Neural cell (in vitro differentiated cells): Measurements from ENCODE around the gene DDX4. TPM values are rescaled to one million over a fixed set of nuclear protein-coding genes. Genes with fewer than 3 reads are reported as not detected.

Source experiments
- H2AFZ ChIP-seq: fragments of 200-600, 300-800 bp; sonication (generic), shearing (Covaris generic); 2 replicates; pipeline ENCODE4 v1.6.0; 2014; ENCODE audit warnings: low read depth, mild to moderate bottlenecking, antibody characterized with exemption, low read length, moderate library complexity
- H3F3A ChIP-seq: fragments of 200-600 bp; shearing (Covaris generic); 2 replicates; pipeline ENCODE4 v1.6.1; 2016; ENCODE audit warnings: mild to moderate bottlenecking, moderate library complexity, mixed read lengths, antibody characterized with exemption, low read length; ENCODE audit not compliant: insufficient read depth, poor library complexity, severe bottlenecking
- H3K27ac ChIP-seq: fragments of 200-600, 300-800 bp; sonication (generic), shearing (Covaris generic); 2 replicates; pipeline ENCODE4 v1.5.1; 2014; ENCODE audit warnings: mild to moderate bottlenecking, low read length, moderate library complexity
- H3K27me3 ChIP-seq: fragments of 300-800, 200-600 bp; sonication (generic), shearing (Covaris generic); 2 replicates; pipeline ENCODE4 v1.6.0; 2014; ENCODE audit warnings: mild to moderate bottlenecking, low read depth, low read length, moderate library complexity; ENCODE audit not compliant: insufficient read depth
- H3K36me3 ChIP-seq: fragments of 300-800, 200-600 bp; sonication (generic), shearing (Covaris generic); 2 replicates; pipeline ENCODE4 v1.5.1; 2014; ENCODE audit warnings: mild to moderate bottlenecking, antibody characterized with exemption, low read length, moderate library complexity; ENCODE audit not compliant: insufficient read depth
- H3K4me2 ChIP-seq: fragments of 300-800, 200-600 bp; sonication (generic), shearing (Covaris generic); 2 replicates; pipeline ENCODE4 v1.6.0; 2014; ENCODE audit warnings: mild to moderate bottlenecking, low read length
- H3K4me3 ChIP-seq: fragments of 300-800, 200-600 bp; sonication (generic), shearing (Covaris generic); 2 replicates; pipeline ENCODE4 v1.5.1; 2014; ENCODE audit warnings: mild to moderate bottlenecking, low read length, moderate library complexity
- H3K79me2 ChIP-seq: fragments of 200-600 bp; shearing (Covaris generic); replicated peaks from 2 replicates; pipeline ENCODE4 v1.6.0; 2014; ENCODE audit warnings: mild to moderate bottlenecking, low read length, moderate library complexity; ENCODE audit not compliant: insufficient read depth
- H3K9ac ChIP-seq: fragments of 300-800, 200-600 bp; sonication (generic), shearing (Covaris generic); 2 replicates; pipeline ENCODE4 v1.6.1; 2016; ENCODE audit warnings: mild to moderate bottlenecking, low read length, mixed read lengths
- H3K9me2 ChIP-seq: fragments of 200-600 bp; shearing (Covaris generic); 2 replicates; pipeline ENCODE4 v1.6.1; 2016; ENCODE audit warnings: mild to moderate bottlenecking, low read length, mixed read lengths; ENCODE audit not compliant: insufficient read depth
- H3K9me3 ChIP-seq: fragments of 200-600, 300-800 bp; sonication (generic), shearing (Covaris generic); 2 replicates; pipeline ENCODE4 v1.6.1; 2016; ENCODE audit warnings: mild to moderate bottlenecking, mixed run types, low read length, moderate library complexity, mixed read lengths
- H4K20me1 ChIP-seq: fragments of 200-600 bp; shearing (Covaris generic); 2 replicates; pipeline ENCODE4 v1.6.1; 2016; ENCODE audit warnings: mild to moderate bottlenecking, mixed run types; ENCODE audit not compliant: insufficient read depth
- EP300 ChIP-seq: fragments of 450-650 bp; conservative IDR thresholded peaks from 2 replicates; pipeline ENCODE4 v1.6.1; 2014; ENCODE audit warnings: antibody characterized with exemption, mild to moderate bottlenecking, moderate library complexity; ENCODE audit not compliant: poor library complexity, severe bottlenecking
- EZH2 ChIP-seq: fragments of 200-600, 300-800 bp; shearing (Covaris generic), sonication (generic); IDR thresholded peaks from 2 replicates; pipeline ENCODE4 v1.6.1; 2014; ENCODE audit warnings: antibody characterized with exemption, low read length, borderline replicate concordance, mild to moderate bottlenecking; ENCODE audit not compliant: insufficient read depth, poor library complexity, severe bottlenecking
- MXI1 ChIP-seq: fragments of 450-650 bp; conservative IDR thresholded peaks from 2 replicates; pipeline ENCODE4 v1.6.1; 2014; ENCODE audit warnings: antibody characterized with exemption, mild to moderate bottlenecking; ENCODE audit not compliant: poor library complexity, severe bottlenecking
- POLR2AphosphoS5 ChIP-seq: IDR thresholded peaks from 2 replicates; pipeline ENCODE4 v1.6.1; 2012
- RAD21 ChIP-seq: fragments of 450-650 bp; conservative IDR thresholded peaks from 2 replicates; pipeline ENCODE4 v1.6.1; 2014; ENCODE audit warnings: antibody characterized with exemption, mild to moderate bottlenecking, moderate library complexity
- SMC3 ChIP-seq: fragments of 450-650 bp; conservative IDR thresholded peaks from 2 replicates; pipeline ENCODE4 v1.6.1; 2014; ENCODE audit warnings: antibody characterized with exemption, mild to moderate bottlenecking, moderate library complexity; ENCODE audit not compliant: poor library complexity
- TAF1 ChIP-seq: IDR thresholded peaks from 2 replicates; pipeline ENCODE4 v1.6.1; 2012; ENCODE audit warnings: low read depth
- polyA plus RNA-seq: library from polyadenylated mRNA; depleted of rRNA; stranded (reverse); fragments of >200 nt; gene quantifications from 2 replicates; pipeline ENCODE4 v1.2.3, GENCODE V29; 2014
- TF ChIP-seq, protein P1 (sequence below): IDR thresholded peaks from 2 replicates; pipeline ENCODE4 v1.6.1; 2012; ENCODE audit warnings: borderline replicate concordance
- TF ChIP-seq, protein P2 (sequence below): fragments of 450-650 bp; IDR thresholded peaks from 2 replicates; pipeline ENCODE4 v1.5.1; 2014; ENCODE audit warnings: antibody characterized with exemption, mild to moderate bottlenecking, moderate library complexity; ENCODE audit not compliant: poor library complexity, severe bottlenecking

The DDX4 gene
- polyA plus RNA-seq, 1 donor from 2014 or later, result 0.43 TPM

DNA sequence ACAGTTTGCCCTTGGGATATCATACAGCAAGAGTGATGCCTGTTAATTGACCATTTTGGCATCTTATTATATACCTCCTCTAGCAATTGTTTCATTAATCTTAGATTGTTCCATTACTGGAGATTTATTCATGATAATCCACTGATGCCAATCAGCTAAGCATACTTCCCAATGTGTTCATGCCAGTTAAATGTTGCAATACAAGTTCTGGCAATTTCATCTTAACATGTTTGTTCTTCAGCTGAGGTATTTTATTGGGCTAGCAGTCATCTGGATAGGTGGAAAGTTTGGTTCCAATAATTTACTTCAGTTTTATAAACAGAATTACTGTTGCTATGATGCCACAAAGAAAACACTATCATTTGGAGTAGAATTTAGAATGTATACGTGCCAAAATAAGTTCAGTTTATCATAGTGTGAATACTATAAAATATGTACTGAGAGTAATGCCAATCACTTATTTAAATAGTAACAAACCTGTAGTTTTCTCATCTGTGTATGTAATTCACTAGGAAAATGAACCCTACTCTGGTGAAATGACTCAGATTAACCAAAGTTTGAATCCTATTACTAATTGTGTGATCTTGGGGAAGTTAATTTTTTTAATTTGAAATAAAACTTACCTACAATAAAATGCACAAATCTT lies 85.4 kb downstream of the DDX4 start:
- no peak overlapping the region for H3K4me2 ChIP-seq
- H3K9me2 ChIP-seq, result no peaks in the 10 kb centered on the region
- TF ChIP-seq MXI1, result no peak
- no peaks in the 10 kb centered on the region for H3K9me3 ChIP-seq
- no peak overlapping the region for H2AFZ ChIP-seq
- H3F3A ChIP-seq, result no peaks in the 10 kb centered on the region
- H3K27me3 ChIP-seq, result peaks cover 8% of the 10 kb centered on the region
- H3K9ac ChIP-seq, result no peak overlapping the region
- no peaks in the 10 kb centered on the region for H4K20me1 ChIP-seq
- no peaks in the 10 kb centered on the region for H3K79me2 ChIP-seq
- no peaks in the 10 kb centered on the region for H3K36me3 ChIP-seq
- no peak overlapping the region for H3K4me3 ChIP-seq
- no peak overlapping the region for H3K27ac ChIP-seq

DNA sequence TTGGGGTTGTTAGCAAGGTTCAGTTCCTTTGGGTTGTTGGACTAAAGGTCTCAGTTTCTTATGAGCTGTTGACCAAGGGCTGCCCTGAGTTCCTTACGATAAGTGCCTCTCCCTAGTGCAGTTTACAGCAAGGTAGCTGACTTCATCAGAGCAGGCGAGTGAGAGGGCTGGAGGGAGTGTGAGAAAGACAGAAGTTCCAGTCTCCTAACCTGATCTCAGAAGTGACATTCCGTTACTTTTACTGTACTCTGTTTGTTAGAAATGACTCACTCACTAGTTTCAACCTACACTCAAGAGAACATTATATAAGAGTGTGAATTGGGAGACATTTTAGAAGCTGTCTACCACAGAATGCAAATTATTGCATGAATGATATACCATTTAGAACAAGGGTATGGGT lies 92.1 kb downstream of the DDX4 start:
- Histone ChIP-seq H4K20me1 (no peaks in the 10 kb centered on the region), H3K27me3 (no peaks in the 10 kb centered on the region), H3K9me3 (no peaks in the 10 kb centered on the region), H3K4me3 (no peak overlapping the region), H3K79me2 (no peaks in the 10 kb centered on the region), H3K9ac (no peak overlapping the region), H3F3A (no peaks in the 10 kb centered on the region), H2AFZ (no peak overlapping the region), H3K9me2 (no peaks in the 10 kb centered on the region), H3K27ac (no peak overlapping the region), H3K36me3 (no peaks in the 10 kb centered on the region), H3K4me2 (no peak overlapping the region)
- TF ChIP-seq TAF1, result no peak
- TF ChIP-seq SMC3, result no peak
- TF ChIP-seq EZH2, result no peak
- TF ChIP-seq RAD21, result no peak

DNA sequence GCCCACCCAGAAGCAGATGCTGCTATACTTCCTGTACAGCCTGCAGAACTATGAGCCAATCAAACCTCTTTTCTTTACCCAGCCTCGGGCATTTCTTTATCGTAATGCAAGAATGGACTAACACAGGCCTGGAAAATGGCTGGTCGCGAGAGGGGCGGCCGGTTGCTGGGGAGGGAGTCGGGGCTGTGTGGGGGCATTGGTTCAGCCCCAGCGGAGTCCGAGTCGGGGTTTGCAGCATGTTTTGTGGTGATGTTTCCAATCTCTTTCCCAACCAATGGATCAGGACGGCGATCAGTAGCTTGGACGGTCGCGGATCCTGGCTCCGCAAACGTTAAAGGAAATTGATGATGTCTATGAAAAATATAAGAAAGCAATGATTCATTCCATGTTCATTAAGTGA lies 94.6 kb downstream of the DDX4 start:
- TF ChIP-seq EP300, result no peak
- TF ChIP-seq MXI1, result no peak
- TF ChIP-seq POLR2AphosphoS5, result no peak
- no peak overlapping the region for H3K9ac ChIP-seq
- no peak overlapping the region for H3K4me3 ChIP-seq
- no peak overlapping the region for H3K27ac ChIP-seq
- no peaks in the 10 kb centered on the region for H3K36me3 ChIP-seq
- H3K79me2 ChIP-seq, result no peaks in the 10 kb centered on the region
- no peaks in the 10 kb centered on the region for H3K27me3 ChIP-seq
- no peaks in the 10 kb centered on the region for H4K20me1 ChIP-seq
- H3K9me2 ChIP-seq, result no peaks in the 10 kb centered on the region
- no peaks in the 10 kb centered on the region for H3K9me3 ChIP-seq
- no peak overlapping the region for H3K4me2 ChIP-seq
- no peaks in the 10 kb centered on the region for H3F3A ChIP-seq
- H2AFZ ChIP-seq, result no peak overlapping the region

DNA sequence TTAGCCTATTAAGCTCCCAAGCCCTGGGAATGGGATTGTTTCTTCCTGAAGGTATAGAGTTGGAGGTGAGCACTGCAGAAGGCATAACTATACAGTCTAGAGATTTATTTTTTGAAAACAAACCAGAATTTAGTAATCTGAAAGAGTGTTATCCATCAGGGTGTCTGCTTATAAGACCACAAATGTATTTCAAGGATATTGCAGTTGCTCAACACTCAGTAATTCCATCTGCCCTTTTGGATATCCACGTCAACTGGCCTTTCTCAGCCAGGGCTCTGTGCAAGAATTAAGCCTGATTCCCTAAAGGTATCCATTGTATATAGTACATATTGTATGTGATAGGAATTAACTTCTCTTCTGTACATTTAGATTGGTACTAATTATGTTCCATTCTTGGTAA lies 98.3 kb downstream of the DDX4 start:
- H3K27ac ChIP-seq, result no peak overlapping the region
- no peak overlapping the region for H3K4me3 ChIP-seq
- H3K9ac ChIP-seq, result no peak overlapping the region
- no peaks in the 10 kb centered on the region for H4K20me1 ChIP-seq
- H2AFZ ChIP-seq, result no peak overlapping the region
- H3K9me2 ChIP-seq, result no peaks in the 10 kb centered on the region
- no peaks in the 10 kb centered on the region for H3K9me3 ChIP-seq
- no peaks in the 10 kb centered on the region for H3K36me3 ChIP-seq
- H3K27me3 ChIP-seq, result no peaks in the 10 kb centered on the region
- H3K4me2 ChIP-seq, result no peak overlapping the region
- no peaks in the 10 kb centered on the region for H3F3A ChIP-seq
- TF ChIP-seq, protein P1, sequence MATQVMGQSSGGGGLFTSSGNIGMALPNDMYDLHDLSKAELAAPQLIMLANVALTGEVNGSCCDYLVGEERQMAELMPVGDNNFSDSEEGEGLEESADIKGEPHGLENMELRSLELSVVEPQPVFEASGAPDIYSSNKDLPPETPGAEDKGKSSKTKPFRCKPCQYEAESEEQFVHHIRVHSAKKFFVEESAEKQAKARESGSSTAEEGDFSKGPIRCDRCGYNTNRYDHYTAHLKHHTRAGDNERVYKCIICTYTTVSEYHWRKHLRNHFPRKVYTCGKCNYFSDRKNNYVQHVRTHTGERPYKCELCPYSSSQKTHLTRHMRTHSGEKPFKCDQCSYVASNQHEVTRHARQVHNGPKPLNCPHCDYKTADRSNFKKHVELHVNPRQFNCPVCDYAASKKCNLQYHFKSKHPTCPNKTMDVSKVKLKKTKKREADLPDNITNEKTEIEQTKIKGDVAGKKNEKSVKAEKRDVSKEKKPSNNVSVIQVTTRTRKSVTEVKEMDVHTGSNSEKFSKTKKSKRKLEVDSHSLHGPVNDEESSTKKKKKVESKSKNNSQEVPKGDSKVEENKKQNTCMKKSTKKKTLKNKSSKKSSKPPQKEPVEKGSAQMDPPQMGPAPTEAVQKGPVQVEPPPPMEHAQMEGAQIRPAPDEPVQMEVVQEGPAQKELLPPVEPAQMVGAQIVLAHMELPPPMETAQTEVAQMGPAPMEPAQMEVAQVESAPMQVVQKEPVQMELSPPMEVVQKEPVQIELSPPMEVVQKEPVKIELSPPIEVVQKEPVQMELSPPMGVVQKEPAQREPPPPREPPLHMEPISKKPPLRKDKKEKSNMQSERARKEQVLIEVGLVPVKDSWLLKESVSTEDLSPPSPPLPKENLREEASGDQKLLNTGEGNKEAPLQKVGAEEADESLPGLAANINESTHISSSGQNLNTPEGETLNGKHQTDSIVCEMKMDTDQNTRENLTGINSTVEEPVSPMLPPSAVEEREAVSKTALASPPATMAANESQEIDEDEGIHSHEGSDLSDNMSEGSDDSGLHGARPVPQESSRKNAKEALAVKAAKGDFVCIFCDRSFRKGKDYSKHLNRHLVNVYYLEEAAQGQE, result no peak
- TF ChIP-seq EZH2 (no peak), POLR2AphosphoS5 (no peak), TAF1 (no peak), SMC3 (no peak), RAD21 (no peak), MXI1 (no peak), EP300 (no peak)
- TF ChIP-seq, protein P2, sequence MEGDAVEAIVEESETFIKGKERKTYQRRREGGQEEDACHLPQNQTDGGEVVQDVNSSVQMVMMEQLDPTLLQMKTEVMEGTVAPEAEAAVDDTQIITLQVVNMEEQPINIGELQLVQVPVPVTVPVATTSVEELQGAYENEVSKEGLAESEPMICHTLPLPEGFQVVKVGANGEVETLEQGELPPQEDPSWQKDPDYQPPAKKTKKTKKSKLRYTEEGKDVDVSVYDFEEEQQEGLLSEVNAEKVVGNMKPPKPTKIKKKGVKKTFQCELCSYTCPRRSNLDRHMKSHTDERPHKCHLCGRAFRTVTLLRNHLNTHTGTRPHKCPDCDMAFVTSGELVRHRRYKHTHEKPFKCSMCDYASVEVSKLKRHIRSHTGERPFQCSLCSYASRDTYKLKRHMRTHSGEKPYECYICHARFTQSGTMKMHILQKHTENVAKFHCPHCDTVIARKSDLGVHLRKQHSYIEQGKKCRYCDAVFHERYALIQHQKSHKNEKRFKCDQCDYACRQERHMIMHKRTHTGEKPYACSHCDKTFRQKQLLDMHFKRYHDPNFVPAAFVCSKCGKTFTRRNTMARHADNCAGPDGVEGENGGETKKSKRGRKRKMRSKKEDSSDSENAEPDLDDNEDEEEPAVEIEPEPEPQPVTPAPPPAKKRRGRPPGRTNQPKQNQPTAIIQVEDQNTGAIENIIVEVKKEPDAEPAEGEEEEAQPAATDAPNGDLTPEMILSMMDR, result no peak
- H3K79me2 ChIP-seq, result no peaks in the 10 kb centered on the region
